ENCODE results near the gene TSEN2. TPM values are rescaled to one million over a fixed set of nuclear protein-coding genes. Genes with fewer than 3 reads are reported as not detected.

Gene TSEN2
- total RNA-seq (7.8 TPM), polyA plus RNA-seq (10 to 100 TPM in 2 of 4 donors, 1 to 10 TPM in 2; 8.2 to 14.9 (median 12.1) TPM)

DNA sequence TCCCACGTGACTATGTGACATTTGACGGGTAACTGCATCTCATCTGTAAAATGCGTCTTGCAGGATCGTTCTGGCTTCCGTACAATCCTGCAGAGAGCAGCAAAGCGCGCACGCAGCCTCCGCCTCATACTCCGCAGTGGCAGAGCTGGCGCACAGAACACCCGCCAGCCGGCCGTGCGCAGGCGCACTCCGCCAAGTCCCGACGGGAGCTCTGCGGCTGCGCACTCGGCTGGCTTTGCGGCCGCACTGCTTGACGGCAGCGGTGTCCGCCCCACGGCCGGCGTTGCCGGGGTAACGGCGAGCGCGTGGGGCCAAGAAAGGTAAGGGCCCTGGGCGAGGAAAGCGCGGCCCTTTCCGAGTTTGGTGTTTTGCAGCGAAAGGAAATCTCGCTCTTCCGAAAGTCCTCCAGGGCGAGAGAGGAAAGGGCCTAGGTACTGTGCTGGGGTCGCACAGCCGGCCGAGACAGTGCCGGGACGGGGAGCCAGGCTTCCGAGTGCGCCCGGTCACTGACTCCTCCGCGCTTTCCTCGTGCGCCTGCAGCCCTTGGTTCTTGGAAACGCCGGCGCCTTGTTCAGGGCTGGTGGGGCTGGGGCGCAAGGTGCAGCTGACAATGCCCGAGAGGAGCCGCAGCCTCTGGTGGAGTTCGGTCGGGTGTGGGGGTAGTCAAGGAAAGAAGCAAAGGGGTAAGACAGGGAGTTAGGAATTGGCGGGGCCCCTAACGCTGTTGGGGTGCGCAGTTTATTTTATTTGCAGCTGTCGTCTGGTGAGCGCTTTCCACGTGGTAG, at the start of gene TSEN2:
Gene TSEN2, plus strand, starts transcription at position 283 of the 785 bp plus-strand sequence. CDS start 5,321 bp downstream, outside the sequence.
- Mint-ChIP-seq H3K27ac (peak within 1 kb of the TSS; percentile 85 to 99 (median 98)), H3K4me3 (peak within 1 kb of the TSS; percentile 89 to 97 (median 94)), H3K36me3 (no peaks in the 10 kb centered on the region), H3K9me3 (peaks cover 0 to 1% (median 0%) of the 10 kb centered on the region in 7 donors), H3K4me1 (peaks cover 17 to 56% (median 31%) of the 10 kb centered on the region in 4 donors), H3K27me3 (no peaks in the 10 kb centered on the region)
- peak within 1 kb of the TSS; percentile 91 for H3K27ac ChIP-seq (ENCODE audit: insufficient read depth, low read length, poor library complexity, severe bottlenecking)
- H3K4me3 ChIP-seq (ENCODE audit: low read depth, low read length): peak within 1 kb of the TSS; percentile 88
- H3K36me3 ChIP-seq (ENCODE audit: control insufficient read depth, insufficient read depth, low read length): no peaks in the 10 kb centered on the region
- DNase-seq: peak; percentile 91 to 98 (median 98)
- peaks cover 28% of the 10 kb centered on the region for H3K4me1 ChIP-seq (ENCODE audit: control insufficient read depth, insufficient read depth, low read length, poor library complexity, severe bottlenecking)
- no peaks in the 10 kb centered on the region for H3K9me3 ChIP-seq (ENCODE audit: control insufficient read depth in 2 of 2, low read length in 2 of 2)
- peak; percentile 94 to 95 for ATAC-seq (ENCODE audit: low read depth in 2 of 2)
- H3K27me3 ChIP-seq (ENCODE audit: control insufficient read depth, insufficient read depth, low read length): no peaks in the 10 kb centered on the region

DNA sequence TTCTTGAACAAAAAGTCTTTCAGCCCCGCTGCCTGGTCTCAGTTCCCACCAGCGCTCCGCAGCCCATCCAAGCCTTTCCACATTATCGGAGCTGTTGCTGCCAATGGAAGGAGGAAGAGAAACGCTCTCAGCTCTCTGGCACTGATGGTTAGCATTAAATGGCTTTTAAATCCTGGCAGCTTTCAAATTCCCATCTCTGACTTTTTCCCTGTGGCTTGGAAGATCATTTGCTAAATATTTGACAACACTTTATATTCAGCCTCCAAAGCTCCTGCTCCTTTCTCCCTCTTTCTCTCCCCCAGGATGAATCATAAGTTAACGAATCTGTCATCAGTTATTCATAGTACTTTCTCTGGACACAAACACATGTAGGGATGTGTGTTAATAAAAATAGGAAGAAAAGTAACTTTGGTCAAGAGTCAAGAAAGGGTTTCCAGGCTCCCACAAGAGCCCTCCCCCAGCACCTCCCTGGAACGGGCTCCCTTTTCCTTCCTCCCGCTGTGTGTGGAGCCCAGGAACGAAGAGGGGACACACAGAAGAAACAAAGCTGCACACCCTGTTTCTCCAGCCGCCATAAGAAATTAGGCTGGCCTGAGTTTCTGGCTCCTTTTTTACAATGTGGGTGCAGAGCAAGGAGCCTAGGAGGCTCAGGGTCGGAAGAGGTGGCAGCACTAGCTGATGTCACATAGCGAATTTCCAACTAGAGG, 47.6 kb upstream of the TSEN2 start:
- DNase-seq: no peak
- H3K4me3 Mint-ChIP-seq: no peak overlapping the region
- peaks cover 15% of the 10 kb centered on the region for H3K27me3 Mint-ChIP-seq
- Histone ChIP-seq H3K36me3 (ENCODE audit: control insufficient read depth, insufficient read depth, low read length) (no peaks in the 10 kb centered on the region), H3K27me3 (ENCODE audit: control insufficient read depth, insufficient read depth, low read length) (no peaks in the 10 kb centered on the region), H3K9me3 (ENCODE audit: control insufficient read depth in 2 of 2, low read length in 2 of 2) (no peaks in the 10 kb centered on the region), H3K27ac (ENCODE audit: insufficient read depth, low read length, poor library complexity, severe bottlenecking) (no peak overlapping the region), H3K4me1 (ENCODE audit: control insufficient read depth, insufficient read depth, low read length, poor library complexity, severe bottlenecking) (no peaks in the 10 kb centered on the region), H3K4me3 (ENCODE audit: low read depth, low read length) (no peak overlapping the region)
- H3K36me3 Mint-ChIP-seq: no peaks in the 10 kb centered on the region
- H3K9me3 Mint-ChIP-seq: peaks cover 0 to 2% (median 0%) of the 10 kb centered on the region in 7 donors
- no peak for ATAC-seq (ENCODE audit: low read depth in 2 of 2)
- H3K27ac Mint-ChIP-seq: no peak overlapping the region
- H3K4me1 Mint-ChIP-seq: no peaks in the 10 kb centered on the region

DNA sequence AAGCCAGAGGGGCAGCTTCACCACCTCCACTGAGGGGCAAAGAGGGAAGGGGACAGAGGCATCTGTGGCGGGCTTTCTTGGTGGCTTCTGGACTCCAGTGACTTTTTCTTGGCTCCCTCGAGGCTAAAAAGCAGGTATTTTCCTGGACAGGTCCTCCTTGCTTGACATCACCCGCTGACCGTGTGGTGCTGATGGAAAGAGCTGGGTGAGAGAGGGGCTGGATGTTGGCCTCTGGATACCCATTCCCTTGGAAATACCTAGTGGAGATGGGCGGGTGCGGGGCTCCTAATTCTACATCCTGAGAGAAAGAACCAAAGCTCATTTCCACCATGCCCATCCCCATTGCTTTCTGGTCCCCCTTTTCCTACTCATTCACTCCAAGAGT, 47.1 kb upstream of the TSEN2 start:
- Histone ChIP-seq H3K9me3 (ENCODE audit: control insufficient read depth in 2 of 2, low read length in 2 of 2) (no peaks in the 10 kb centered on the region), H3K27me3 (ENCODE audit: control insufficient read depth, insufficient read depth, low read length) (no peaks in the 10 kb centered on the region), H3K27ac (ENCODE audit: insufficient read depth, low read length, poor library complexity, severe bottlenecking) (no peak overlapping the region), H3K4me3 (ENCODE audit: low read depth, low read length) (no peak overlapping the region), H3K4me1 (ENCODE audit: control insufficient read depth, insufficient read depth, low read length, poor library complexity, severe bottlenecking) (no peaks in the 10 kb centered on the region), H3K36me3 (ENCODE audit: control insufficient read depth, insufficient read depth, low read length) (no peaks in the 10 kb centered on the region)
- DNase-seq (no peak), ATAC-seq (ENCODE audit: low read depth in 2 of 2) (no peak)
- H3K36me3 Mint-ChIP-seq: no peaks in the 10 kb centered on the region
- no peak overlapping the region for H3K4me3 Mint-ChIP-seq
- H3K9me3 Mint-ChIP-seq: peaks cover 0 to 2% (median 0%) of the 10 kb centered on the region in 7 donors
- H3K27me3 Mint-ChIP-seq: peaks cover 15% of the 10 kb centered on the region
- no peaks in the 10 kb centered on the region for H3K4me1 Mint-ChIP-seq
- H3K27ac Mint-ChIP-seq: no peak overlapping the region

DNA sequence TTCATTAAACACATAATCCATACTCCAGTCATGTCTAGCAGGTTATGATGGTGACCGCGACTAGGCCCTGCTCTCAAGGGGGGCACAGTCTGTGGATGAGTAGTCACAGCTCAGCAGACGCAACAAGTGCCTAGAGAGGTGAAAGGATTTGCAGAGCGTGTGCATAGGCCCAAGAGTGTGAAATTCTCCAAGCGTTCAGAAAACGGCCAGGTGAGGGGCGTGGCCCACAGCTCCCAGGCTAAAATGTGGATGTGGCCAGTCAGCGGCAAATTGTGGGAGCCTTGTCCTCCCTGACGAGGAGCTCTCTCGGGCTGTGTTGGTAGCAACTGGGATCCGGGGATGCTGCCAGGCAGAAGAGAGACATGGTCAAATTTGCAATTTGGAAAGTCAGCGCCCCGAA, 46.4 kb upstream of the TSEN2 start:
- Histone ChIP-seq H3K27ac (ENCODE audit: insufficient read depth, low read length, poor library complexity, severe bottlenecking) (no peak overlapping the region), H3K4me3 (ENCODE audit: low read depth, low read length) (no peak overlapping the region), H3K27me3 (ENCODE audit: control insufficient read depth, insufficient read depth, low read length) (no peaks in the 10 kb centered on the region), H3K9me3 (ENCODE audit: control insufficient read depth in 2 of 2, low read length in 2 of 2) (no peaks in the 10 kb centered on the region), H3K4me1 (ENCODE audit: control insufficient read depth, insufficient read depth, low read length, poor library complexity, severe bottlenecking) (no peaks in the 10 kb centered on the region), H3K36me3 (ENCODE audit: control insufficient read depth, insufficient read depth, low read length) (no peaks in the 10 kb centered on the region)
- H3K9me3 Mint-ChIP-seq: peaks cover 0 to 2% (median 0%) of the 10 kb centered on the region in 7 donors
- ATAC-seq (ENCODE audit: low read depth in 2 of 2) (no peak), DNase-seq (no peak)
- H3K4me3 Mint-ChIP-seq: no peak overlapping the region
- no peak overlapping the region for H3K27ac Mint-ChIP-seq
- no peaks in the 10 kb centered on the region for H3K4me1 Mint-ChIP-seq
- no peaks in the 10 kb centered on the region for H3K36me3 Mint-ChIP-seq
- H3K27me3 Mint-ChIP-seq: peaks cover 9% of the 10 kb centered on the region

DNA sequence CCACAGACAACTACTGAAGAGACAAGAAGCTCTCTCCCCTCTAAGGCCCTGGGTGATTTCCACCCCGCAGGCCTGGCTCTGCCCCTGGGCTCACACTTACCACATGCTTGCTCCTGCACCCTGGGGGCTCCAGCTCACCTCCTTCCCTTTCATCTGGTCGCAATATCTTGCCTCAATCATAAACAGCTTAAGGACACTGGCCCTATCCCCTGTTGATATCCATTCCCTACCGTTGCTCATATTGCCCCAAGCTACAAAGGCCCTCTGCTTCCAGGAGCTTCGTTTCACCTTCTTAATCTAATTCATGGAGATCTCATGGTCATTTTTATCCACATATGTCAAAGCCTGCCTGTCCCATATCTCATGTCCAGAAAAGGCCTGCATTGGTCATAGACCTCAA, 46.0 kb upstream of the TSEN2 start:
- Mint-ChIP-seq H3K27me3 (peaks cover 10% of the 10 kb centered on the region), H3K9me3 (peaks cover 0 to 5% (median 0%) of the 10 kb centered on the region in 7 donors), H3K27ac (no peak overlapping the region), H3K4me3 (no peak overlapping the region), H3K4me1 (no peaks in the 10 kb centered on the region), H3K36me3 (no peaks in the 10 kb centered on the region)
- Histone ChIP-seq H3K36me3 (ENCODE audit: control insufficient read depth, insufficient read depth, low read length) (no peaks in the 10 kb centered on the region), H3K27ac (ENCODE audit: insufficient read depth, low read length, poor library complexity, severe bottlenecking) (no peak overlapping the region), H3K9me3 (ENCODE audit: control insufficient read depth in 2 of 2, low read length in 2 of 2) (no peaks in the 10 kb centered on the region), H3K27me3 (ENCODE audit: control insufficient read depth, insufficient read depth, low read length) (no peaks in the 10 kb centered on the region), H3K4me1 (ENCODE audit: control insufficient read depth, insufficient read depth, low read length, poor library complexity, severe bottlenecking) (no peaks in the 10 kb centered on the region), H3K4me3 (ENCODE audit: low read depth, low read length) (no peak overlapping the region)
- DNase-seq (no peak), ATAC-seq (ENCODE audit: low read depth in 2 of 2) (no peak)

DNA sequence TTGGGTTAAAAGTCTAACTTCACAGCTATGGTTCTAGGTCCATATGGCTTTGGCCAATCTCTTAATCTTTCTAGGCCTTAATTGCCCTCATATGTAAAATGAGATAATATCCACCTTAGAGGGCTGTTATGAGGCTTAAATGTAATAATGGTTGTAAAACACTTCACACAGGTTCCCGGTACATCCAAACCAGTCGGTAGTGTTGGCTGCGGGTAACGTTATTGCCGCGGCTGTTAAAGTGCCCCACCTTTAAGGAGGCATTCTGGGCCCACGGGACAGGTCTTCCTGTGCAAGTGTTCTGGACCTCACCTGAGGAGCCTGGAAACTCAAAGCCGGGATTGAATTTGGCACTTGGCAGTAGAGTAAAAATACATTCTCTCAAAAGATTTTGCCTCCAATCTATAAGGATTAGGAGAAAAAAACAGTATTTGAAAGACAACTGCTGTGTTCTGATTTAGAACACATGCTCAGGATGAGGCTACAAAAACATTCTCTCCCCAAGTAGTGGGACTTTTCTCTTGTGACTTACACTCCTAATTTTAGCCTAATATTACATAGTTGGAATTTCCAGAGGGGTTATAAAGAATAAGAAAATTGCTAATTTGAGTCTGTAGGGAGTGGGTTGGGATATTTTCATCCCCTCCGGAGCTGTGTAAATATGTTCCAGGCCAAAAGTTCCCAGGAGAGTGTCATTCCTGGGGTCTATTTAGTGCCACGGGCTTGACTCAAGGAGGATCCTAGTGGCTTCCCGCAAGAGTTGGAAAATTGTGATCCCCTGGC, 44.9 kb upstream of the TSEN2 start:
- H3K36me3 Mint-ChIP-seq: no peaks in the 10 kb centered on the region
- Histone ChIP-seq H3K4me1 (ENCODE audit: control insufficient read depth, insufficient read depth, low read length, poor library complexity, severe bottlenecking) (no peaks in the 10 kb centered on the region), H3K9me3 (ENCODE audit: control insufficient read depth in 2 of 2, low read length in 2 of 2) (no peaks in the 10 kb centered on the region), H3K36me3 (ENCODE audit: control insufficient read depth, insufficient read depth, low read length) (no peaks in the 10 kb centered on the region), H3K27me3 (ENCODE audit: control insufficient read depth, insufficient read depth, low read length) (no peaks in the 10 kb centered on the region), H3K4me3 (ENCODE audit: low read depth, low read length) (no peak overlapping the region), H3K27ac (ENCODE audit: insufficient read depth, low read length, poor library complexity, severe bottlenecking) (no peak overlapping the region)
- peaks cover 0 to 5% (median 0%) of the 10 kb centered on the region in 7 donors for H3K9me3 Mint-ChIP-seq
- H3K4me3 Mint-ChIP-seq: no peak overlapping the region
- DNase-seq (no peak), ATAC-seq (ENCODE audit: low read depth in 2 of 2) (no peak)
- peaks cover 10% of the 10 kb centered on the region for H3K27me3 Mint-ChIP-seq
- H3K4me1 Mint-ChIP-seq: no peaks in the 10 kb centered on the region
- H3K27ac Mint-ChIP-seq: no peak overlapping the region

DNA sequence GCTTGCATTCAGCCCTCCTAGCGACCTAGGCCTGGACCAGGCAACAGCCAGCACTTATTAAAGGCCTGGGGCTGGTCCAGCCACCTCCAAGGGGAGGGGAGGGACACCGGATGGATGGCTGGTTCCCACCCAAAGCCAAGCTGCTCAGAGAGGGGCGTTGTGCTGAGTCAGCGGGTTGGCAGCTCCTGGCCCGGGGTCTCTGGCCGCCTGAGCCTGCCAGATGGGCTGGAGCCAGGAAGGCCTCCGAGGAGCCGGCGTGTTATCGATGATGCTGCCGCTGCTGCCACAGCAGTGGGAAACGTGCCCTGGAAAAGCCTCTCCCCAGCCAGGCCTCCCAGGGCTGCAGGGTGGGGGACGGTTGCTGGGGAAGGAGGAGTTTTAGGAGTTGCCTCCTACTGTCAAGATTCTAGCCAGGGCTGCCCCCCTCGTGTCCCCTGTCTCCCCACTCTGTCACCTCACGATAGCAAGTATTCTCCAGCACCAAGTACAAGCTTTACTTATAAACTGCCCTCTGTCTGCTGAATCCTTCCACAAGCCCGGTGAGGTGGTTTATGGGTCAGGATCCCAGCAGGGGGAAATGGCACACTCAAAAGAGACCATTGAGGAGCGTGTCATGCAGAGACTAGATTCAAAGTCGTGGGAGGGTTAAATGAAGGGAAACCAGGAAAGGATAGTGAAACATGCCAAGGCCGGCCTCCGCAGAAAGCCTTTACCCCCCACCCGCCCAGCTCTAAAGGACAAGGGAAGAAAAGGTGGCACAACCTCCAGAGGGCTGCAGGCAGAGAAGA, 43.2 kb upstream of the TSEN2 start:
- no peak for ATAC-seq (ENCODE audit: low read depth in 2 of 2)
- H3K36me3 Mint-ChIP-seq: no peaks in the 10 kb centered on the region
- H3K27me3 ChIP-seq (ENCODE audit: control insufficient read depth, insufficient read depth, low read length): no peaks in the 10 kb centered on the region
- H3K4me3 ChIP-seq (ENCODE audit: low read depth, low read length): no peak overlapping the region
- peaks cover 10% of the 10 kb centered on the region for H3K27me3 Mint-ChIP-seq
- H3K9me3 ChIP-seq (ENCODE audit: control insufficient read depth in 2 of 2, low read length in 2 of 2): no peaks in the 10 kb centered on the region
- H3K36me3 ChIP-seq (ENCODE audit: control insufficient read depth, insufficient read depth, low read length): no peaks in the 10 kb centered on the region
- peaks cover 0 to 5% (median 0%) of the 10 kb centered on the region in 7 donors for H3K9me3 Mint-ChIP-seq
- no peak for DNase-seq
- no peaks in the 10 kb centered on the region for H3K4me1 ChIP-seq (ENCODE audit: control insufficient read depth, insufficient read depth, low read length, poor library complexity, severe bottlenecking)
- no peak overlapping the region for H3K4me3 Mint-ChIP-seq
- no peak overlapping the region for H3K27ac Mint-ChIP-seq
- H3K27ac ChIP-seq (ENCODE audit: insufficient read depth, low read length, poor library complexity, severe bottlenecking): no peak overlapping the region
- H3K4me1 Mint-ChIP-seq: no peaks in the 10 kb centered on the region
